Dermis microvascular lymphatic vessel endothelial cell (primary cell): ENCODE measurements around the gene MAGEB5. TPM values are rescaled to one million over a fixed set of nuclear protein-coding genes. Genes with fewer than 3 reads are reported as not detected.
"Not testable (repeated sequence)": the region's sequence is repeated elsewhere in the genome, so short reads cannot be mapped to it uniquely, and the experiment has no call there.

Source experiments
- DNase-seq, 2 donors: peaks; one replicate each; pipeline versions ENCODE4 v3.0.0 to v3.0.0-alpha.2; 2010; ENCODE audit warnings: low read depth in 2 of 2
- total RNA-seq: library from RNA; depleted of rRNA; stranded (reverse); fragments of >200 nt; gene quantifications from 2 replicates; pipeline ENCODE4 v1.2.1, GENCODE V29; 2014

MAGEB5 gene, protein sequence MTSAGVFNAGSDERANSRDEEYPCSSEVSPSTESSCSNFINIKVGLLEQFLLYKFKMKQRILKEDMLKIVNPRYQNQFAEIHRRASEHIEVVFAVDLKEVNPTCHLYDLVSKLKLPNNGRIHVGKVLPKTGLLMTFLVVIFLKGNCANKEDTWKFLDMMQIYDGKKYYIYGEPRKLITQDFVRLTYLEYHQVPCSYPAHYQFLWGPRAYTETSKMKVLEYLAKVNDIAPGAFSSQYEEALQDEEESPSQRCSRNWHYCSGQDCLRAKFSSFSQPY
- not detected in 2 replicates for total RNA-seq

DNA sequence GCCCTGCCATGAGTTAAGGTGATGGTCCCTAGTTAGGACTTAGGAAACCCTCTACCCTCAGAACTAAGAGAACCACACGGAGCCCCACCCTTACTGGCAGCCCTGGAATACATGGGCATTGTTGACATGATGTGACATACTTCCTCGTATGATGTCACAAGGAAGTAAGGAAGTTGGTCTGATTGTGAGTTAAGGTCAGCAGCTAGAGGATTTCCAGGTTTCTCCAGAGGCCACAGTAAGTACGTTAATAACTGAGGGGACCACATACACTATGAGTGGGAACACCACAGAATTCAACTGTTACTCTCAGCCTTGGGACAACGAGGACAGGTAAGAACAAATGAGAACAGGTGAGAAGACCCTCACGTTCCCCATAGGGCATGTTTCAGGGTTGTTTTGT is at the start of gene MAGEB5:
Gene MAGEB5 (plus strand): TSS at position 301 of the 400 bp plus-strand sequence. CDS start 1,133 bp downstream, outside the sequence.
- no peak for DNase-seq

DNA sequence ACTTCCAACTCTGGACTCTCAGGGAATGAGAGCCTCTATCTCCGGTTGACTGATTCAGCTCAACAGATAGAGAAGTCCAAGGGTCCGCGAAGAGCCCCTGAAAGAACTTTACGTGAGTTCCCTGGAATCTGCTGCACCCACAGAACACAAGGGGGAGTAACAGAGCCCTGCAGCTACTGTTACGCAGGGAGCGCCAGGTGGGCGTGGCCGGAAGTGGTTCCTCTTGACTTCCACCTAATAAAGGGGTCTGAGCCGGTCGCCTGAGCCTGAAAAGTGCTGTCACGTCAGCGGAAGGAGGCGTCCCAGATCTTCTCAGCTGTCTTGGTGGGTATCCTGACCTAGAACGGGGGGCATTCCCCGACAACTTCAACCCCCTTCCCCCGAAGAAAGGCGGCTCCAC is 23.8 kb upstream of the MAGEB5 start, which contains the start of gene MAGEB6:
Gene MAGEB6 (plus strand): TSS at position 237 of the 400 bp plus-strand sequence. CDS start 1,407 bp downstream, outside the sequence.
- no peak for DNase-seq

DNA sequence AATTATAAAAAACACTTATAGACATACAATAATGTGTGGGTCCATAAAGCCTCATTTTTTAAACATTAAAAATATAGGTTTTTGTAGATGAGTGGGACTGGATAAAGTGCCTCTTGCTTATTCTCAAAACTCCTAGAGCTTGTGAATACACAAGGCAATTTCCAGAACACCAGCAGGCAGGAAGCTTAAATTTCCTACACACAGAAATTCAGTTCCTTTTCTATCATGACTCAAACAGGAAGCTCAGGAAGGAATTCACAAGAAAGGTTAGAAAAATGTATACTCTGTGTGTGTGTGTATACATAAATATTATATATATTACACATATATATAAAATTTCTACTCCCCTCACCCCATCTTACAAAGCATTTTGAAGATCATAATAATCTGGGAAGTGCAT is 12.4 kb upstream of the MAGEB5 start:
- DNase-seq = peak in 1 of 2 donors; percentile 36

DNA sequence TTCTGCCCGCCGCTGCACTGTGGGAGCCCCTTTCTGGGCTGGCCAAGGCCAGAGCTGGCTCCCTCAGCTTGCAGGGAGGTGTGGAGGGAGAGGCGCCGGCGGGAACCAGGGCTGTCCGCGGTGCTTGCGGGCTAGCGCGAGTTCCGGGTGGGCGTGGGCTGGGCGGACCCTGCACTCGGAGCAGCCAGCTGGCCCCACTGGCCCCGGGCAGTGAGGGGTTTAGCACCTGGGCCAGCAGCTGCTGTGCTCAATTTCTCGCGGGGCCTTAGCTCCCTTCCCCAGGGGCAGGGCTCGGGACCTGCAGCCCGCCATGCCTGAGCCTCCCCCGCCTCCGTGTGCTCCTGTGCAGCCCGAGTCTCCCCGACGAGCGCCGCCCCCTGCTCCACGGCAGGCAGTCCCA is 11.3 kb upstream of the MAGEB5 start:
- DNase-seq = not testable (repeated sequence)

DNA sequence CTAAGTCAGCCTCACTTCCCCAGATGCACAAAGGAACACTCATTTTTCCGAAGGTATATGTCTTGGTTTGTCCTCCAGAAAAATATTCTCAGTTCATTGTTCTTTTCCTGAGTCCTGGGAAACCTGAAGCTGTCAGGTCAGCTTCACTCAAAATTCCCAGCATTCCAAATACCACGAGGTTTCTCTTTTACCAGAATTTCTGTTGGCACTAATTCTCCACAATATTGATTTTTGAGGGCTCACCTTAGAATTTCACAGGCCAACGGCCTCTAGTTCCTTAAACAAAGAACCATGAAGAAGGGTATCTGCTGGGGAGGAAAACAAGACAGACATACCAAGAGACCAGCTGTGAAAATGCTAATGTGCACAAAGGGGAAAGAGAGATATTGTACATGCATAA is 8.0 kb upstream of the MAGEB5 start:
- DNase-seq = no peak

DNA sequence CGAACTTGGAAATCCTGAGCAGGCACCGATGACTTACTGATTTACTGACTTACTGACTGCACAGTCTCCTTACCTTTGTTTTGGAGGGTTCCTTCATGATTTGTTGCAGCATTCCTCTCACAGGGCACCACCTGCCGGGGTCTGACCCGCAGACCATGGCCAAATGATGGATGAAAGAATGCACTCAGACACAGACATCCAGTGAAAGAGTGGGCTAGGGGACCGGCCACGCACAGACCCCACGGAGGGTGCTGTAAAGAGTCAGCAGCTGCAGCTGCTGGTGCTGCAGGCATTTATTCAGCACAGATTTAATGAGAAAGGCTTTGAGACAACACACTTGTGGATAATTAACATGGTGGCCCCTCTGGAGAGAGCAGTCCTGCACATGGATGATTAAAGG is 3.4 kb downstream of the MAGEB5 start:
- no peak for DNase-seq

DNA sequence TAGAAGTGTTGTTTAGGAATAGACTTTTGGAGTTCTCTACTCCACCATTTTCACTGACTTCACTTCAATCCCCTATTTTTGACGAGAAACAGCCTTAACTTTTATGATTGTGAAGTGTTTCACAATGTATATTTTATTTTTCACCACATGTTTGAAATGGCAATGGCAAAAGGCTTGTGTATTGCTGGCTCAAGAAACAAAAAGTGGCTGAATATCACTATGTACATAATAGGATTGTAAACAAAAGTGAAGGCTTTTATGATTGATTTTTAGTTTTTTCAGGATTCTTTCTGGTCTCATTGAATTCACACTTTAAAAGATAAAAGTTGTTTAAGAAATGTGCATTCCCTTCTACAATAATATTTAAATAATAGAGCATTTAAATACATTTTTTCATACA is 18.2 kb downstream of the MAGEB5 start:
- DNase-seq = no peak

DNA sequence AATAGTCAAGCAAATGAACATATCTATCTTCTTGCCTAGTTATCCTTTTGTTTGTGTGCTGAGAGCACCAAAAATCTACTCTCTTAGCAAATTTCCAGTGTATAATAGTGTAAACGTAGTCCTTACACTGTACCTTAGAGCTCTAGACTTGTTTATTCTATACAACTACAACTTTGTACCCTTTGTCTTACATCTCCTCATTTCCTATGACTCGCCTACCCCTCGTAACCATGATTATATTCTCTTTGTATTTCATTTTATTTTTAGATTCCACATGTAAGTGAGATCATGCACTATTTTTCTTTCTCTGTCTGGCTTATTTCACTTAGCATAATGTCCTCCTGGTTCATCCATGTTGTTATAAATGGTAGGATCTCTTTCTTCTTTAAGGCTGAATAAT is 37.6 kb downstream of the MAGEB5 start:
- DNase-seq = peak in 1 of 2 donors; percentile 19

DNA sequence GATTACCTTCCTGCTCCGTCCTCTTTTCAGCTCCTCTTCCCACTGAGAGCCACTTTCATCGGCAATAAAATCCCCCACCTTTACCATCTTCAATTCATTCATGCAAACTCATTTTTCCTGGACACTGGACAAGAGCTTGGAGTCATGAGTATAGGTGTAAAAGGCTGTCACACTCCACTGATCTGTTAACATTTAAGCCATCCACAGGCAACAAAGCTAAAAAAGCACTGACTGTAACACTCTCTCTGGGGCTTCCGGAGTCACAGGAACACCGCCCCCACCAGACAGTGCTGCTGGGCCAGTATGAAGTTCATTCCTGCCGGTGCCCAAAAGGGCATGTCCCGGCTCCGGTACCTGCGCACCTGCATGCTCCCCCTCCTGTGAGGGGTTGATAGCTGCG is 38.5 kb downstream of the MAGEB5 start:
- no peak for DNase-seq

DNA sequence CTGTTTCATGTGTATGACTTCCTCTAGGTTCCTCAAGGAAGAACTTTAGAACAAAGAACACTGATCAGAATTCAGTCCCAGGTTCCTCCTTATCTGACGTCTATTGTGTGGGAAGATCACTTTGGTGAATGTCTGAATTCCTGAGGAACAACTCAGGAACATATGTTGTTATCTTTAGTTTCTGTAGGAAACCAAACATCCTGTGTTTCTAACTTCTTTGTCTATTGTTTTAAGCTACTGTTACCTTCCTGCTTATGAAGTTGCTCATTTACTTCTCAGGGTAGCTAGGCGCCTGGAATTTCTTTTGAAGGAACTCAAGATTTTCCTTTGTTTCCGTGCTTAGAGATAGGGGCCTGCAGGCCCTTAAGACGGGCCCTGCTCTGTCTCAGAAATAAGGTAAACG is 46.2 kb downstream of the MAGEB5 start:
- DNase-seq = peak in 1 of 2 donors; percentile 84

Other genes starting within 250 kb of the MAGEB5 start
- not detected in 2 replicates for gene MAGEB18, start 77.8 kb upstream of the MAGEB5 start, total RNA-seq
- gene MAGEB6B, start 55.6 kb upstream of the MAGEB5 start, total RNA-seq = not detected in 2 replicates
- gene MAGEB6, start 23.7 kb upstream of the MAGEB5 start, total RNA-seq = not detected in 2 replicates